ENCODE results near the gene LY86.

Gene LY86

GRCh38 chr6:6588064-6588923 is at the start of gene LY86:
LY86 (plus strand) TSS chr6:6588720; CDS start chr6:6588735, 15 bp downstream.
- DNase-seq: no peak

- DNase-seq: no peak
Measured at GRCh38 chr6:6539036-6539435, 49.5 kb upstream of the LY86 start.

- no peak for DNase-seq
Measured at GRCh38 chr6:6542357-6542756, 46.2 kb upstream of the LY86 start.

- no peak for DNase-seq
Measured at GRCh38 chr6:6543181-6543879, 45.2 kb upstream of the LY86 start.

- DNase-seq: no peak
Measured at GRCh38 chr6:6545616-6546317, 42.8 kb upstream of the LY86 start.

- peak in 1 of 2 donors; percentile 7 for DNase-seq
Measured at GRCh38 chr6:6546318-6547109, 42.0 kb upstream of the LY86 start.

GRCh38 chr6:6547110-6547879 is 41.2 kb upstream of the LY86 start:
- DNase-seq: peak; percentile 75 to 85

GRCh38 chr6:6556161-6556737 is 32.3 kb upstream of the LY86 start:
- no peak for DNase-seq

- peak; percentile 16 to 45 for DNase-seq
Measured at GRCh38 chr6:6556738-6557503, 31.6 kb upstream of the LY86 start.

- no peak for DNase-seq
Measured at GRCh38 chr6:6557504-6557839, 31.0 kb upstream of the LY86 start.

GRCh38 chr6:6557886-6558285 is 30.6 kb upstream of the LY86 start:
- no peak for DNase-seq

- no peak for DNase-seq
Measured at GRCh38 chr6:6559994-6560570, 28.4 kb upstream of the LY86 start.

- DNase-seq: no peak
Measured at GRCh38 chr6:6560909-6561308, 27.6 kb upstream of the LY86 start.

GRCh38 chr6:6564154-6564553 is 24.4 kb upstream of the LY86 start:
- no peak for DNase-seq

- no peak for DNase-seq
Measured at GRCh38 chr6:6565069-6565468, 23.5 kb upstream of the LY86 start.

GRCh38 chr6:6565488-6565887 is 23.0 kb upstream of the LY86 start:
- DNase-seq: no peak

- no peak for DNase-seq
Measured at GRCh38 chr6:6566766-6567165, 21.8 kb upstream of the LY86 start.

GRCh38 chr6:6569096-6569810 is 19.3 kb upstream of the LY86 start:
- DNase-seq: no peak

GRCh38 chr6:6569811-6570164 is 18.7 kb upstream of the LY86 start:
- DNase-seq: no peak
